ENCODE measurements around the gene ASB13.

GRCh38 chr10:5620223-5620721, 46.1 kb downstream of the ASB13 start:
- no peak for TF ChIP-seq CTCF (IDR thresholded peaks at IDR 0.05)
- no peak for TF ChIP-seq POLR2A (IDR thresholded peaks at IDR 0.05)
